GM21529 (cell line): ENCODE measurements around the gene DPPA4.

Experiments used
- ATAC-seq: cut with Tn5 transposase; IDR thresholded peaks from one replicate; pipeline ENCODE4 v1.9.1; 2021; ENCODE audit not compliant: unreplicated experiment

DPPA4 gene

DNA sequence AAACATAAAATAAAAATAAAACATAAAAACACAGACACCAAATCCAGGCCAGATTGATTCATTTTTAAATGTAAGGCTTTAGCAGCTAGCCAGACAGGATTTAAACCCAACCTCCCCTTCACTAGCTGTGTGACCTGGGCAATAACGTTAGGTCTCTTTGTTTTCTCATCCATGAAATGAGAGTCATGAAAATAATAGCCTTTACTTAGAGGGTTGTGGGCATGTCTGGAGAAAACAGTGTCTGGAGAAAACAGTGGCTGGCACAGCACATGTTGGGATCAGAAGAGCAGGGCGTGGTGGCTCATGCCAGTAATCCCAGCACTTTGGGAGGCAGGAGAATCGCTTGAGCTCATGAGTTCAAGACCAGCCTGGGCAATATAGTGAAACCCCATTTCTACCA, 1.9 kb upstream of the DPPA4 start:
- ATAC-seq, result no peak

DNA sequence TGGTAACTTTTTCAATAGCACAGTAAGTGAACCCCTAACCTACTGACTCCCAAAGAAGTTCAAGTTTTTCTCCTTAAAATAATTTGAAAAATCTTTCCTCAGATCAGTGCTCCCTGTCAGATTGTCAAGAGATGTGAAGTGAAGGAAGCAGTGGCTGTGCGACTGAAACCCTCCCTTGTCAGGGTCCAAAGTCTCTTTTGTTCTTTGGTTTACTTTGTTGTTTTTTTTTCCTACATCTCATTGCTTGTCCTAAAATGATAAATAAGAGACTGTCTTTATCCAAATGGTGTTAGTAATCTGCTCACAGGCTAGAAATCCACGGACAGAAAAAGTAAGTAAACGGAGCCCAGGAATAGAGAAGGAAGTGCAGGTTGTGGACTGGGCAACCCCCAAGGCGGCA, 976 bp upstream of the DPPA4 start:
- no peak for ATAC-seq

DNA sequence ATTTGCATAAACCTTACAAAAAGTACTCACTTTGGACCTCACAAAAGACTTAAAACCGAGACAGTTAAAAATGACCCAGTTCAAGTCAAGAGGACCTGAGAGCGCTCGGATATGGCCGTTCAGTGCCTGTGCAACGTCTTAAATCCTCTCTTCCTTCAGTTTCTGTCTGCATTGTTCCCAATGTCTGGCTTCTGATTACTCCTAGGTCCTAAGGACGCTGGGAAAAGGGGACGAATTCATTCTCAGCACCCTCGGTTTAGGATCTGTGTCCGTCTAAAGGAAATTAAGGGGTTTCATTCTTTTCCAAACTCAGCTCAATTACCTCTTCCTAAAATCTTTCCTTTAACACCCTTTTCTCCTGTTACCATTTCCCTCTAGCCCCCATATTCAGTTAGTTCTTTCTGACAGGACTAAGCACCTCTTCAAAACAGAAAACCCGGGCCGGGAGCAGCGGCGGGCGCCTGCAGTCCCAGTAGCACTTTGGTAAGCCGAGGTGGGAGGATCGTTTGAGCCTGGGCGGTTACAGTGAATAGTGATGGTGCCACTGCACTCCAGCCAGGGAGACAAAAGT, 970 bp downstream of the DPPA4 start:
- no peak for ATAC-seq

DNA sequence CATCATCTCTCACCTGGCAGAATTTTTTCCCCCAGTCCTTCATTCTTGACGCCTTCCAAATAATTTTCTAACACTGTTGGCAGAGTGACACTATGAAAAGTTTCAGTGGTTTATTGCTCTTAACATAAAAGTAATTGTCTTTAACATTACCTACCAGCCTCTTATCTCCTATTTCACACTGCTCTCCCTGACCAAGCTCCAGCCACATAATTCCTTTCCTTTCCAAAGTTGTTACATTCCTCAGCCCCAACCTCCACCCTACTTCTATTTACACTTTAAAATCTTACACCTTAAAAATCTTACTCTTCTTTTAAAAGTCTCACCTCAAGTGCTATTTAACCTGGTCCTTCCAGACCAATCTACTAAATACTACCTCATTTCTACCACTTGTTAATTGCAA, 2.8 kb downstream of the DPPA4 start:
- ATAC-seq, result no peak

DNA sequence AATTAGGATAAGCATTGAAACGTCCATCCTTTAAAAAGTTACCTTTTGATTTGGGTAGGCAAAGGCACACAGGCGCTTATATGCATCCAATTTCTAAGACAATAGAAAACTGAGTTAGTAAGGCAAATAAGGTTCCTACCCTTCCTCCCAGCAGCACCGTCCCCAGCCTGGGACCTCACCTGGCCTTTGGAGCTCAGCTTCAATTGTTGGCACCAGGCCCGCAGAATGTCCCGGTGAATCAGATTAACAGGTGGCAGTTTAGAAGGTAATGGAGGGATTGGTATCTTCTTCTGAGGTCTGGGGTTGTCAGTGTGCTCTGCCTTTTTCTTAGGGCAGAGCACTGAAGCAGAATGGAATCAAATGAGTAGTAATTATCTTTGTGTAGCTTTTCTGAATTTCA, 5.7 kb downstream of the DPPA4 start:
- no peak for ATAC-seq

DNA sequence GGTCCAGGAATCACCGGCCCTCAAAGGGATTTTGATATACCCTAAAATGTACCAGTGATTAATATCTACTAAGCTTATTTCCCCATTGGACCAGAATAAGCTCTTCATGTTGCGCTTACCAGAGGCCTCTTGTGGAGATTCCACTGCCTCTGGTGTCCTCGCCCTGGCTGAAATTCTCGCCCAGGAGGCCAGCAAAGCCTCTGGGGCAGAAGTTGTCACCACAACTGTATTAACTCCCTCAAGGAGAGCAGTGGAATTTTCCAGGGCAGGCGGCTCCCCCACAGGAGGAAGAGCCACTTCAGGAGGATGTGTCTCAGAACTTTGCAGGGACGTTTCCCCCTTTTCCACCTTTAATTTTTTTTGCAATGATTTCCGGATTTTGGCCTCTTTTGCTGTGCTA, 6.9 kb downstream of the DPPA4 start:
- ATAC-seq, result no peak

DNA sequence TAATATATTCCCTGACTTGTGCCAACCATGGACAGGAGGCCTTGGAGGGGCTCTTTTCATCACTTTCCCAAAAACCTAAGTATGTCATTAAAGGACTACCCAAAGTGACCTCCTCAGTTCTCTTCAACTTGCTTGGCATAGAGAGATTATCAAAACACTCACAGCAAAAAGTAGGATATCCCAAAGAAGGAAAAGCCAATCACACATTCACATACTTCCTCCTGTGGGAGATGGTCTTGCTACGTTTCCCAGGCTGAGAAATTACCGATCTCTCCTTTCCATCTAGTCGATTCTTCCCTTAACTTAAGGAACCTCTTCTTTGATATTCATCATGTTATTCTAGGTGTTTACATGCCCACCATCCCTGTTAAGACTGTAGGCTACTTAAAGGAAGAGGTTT, 9.1 kb downstream of the DPPA4 start:
- no peak for ATAC-seq

DNA sequence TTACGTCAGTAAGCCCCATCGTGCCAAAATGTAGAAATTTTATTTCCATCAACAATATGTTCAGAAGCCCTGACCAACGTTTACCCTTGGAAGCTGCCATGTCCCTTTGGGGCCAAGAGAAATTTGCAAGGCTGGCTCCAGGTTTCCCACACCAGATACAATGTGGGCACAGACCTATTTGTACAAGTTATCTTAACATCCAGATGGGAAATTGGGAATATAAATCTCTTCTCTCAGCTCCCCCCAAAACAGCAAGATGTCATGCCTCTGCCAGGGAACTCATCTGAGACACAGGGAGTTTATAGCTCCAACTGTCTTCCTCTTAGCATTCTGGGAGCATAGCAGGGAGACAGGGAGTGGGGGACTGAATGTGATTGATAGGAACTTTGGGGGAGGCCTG, 11.7 kb downstream of the DPPA4 start:
- ATAC-seq, result no peak

DNA sequence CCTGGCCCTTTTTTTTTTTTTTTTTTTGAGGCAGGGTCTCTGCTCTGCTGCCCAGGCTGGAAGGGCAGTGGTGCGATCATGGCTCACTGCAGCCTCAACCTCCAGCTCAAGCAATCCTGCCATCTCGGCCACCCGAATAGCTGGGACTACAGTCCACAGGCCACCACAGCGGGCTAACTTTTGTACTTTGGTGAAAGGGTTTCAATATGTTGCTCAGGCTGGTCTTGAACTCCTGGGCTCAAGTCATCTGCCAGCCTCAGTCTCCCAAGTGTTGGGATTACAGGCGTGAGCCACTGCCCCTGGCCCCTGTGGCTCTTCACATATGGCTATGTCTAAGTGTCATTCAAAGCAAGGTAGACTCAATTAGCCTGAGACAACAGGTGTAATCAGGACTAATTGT, 12.2 kb downstream of the DPPA4 start:
- ATAC-seq, result no peak

DNA sequence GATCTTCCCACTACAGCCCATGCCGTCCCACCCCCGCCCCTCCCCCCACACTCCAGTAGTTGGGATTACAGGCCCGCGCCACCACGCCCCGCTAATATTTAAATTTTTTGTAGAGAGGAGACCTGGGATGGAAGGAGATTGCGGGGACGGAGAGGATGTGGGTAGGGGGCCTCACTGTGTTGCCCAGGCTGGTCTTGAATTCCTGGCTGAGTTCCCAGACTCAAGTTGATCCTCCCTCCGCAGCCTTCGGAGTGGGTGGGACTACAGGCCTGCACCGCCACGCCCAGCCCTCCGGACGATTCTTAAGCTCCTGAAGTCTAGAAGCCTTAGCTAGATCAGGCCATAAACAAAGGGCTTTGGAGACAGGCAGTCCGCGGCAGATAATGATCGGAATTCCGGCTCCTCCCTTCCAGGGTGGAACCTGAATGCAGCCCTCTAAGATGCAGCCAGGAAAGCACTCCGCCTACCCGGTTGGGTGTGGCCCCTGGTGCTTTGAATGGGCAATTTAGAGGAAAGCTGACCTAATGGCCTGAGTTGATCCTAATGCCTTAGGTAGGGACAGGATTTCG, 21.1 kb downstream of the DPPA4 start, which contains the start of gene DPPA2:
TSS of gene DPPA2 (minus strand) at position 356 of the 569 bp plus-strand sequence. CDS start 1,975 bp downstream, outside the sequence.
- ATAC-seq, result no peak

DNA sequence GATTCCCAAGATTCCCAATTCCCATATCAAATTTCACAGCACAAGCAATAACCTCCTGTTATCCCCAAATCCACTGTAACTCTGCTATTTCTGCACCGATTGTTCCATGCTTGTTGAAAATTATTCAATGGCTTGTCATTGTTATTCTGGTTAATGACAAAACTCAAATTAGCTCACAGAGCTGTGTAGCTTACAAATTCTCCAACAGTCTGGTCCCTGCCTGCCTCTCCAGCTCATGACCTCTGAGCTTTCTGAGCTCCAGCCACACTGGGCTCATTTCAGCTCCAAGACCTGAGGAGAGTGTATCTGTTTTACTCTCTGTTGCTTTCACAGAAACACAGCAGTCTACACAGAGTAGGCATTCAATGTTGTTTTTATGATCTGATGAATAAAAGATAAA, 24.3 kb downstream of the DPPA4 start:
- no peak for ATAC-seq

DNA sequence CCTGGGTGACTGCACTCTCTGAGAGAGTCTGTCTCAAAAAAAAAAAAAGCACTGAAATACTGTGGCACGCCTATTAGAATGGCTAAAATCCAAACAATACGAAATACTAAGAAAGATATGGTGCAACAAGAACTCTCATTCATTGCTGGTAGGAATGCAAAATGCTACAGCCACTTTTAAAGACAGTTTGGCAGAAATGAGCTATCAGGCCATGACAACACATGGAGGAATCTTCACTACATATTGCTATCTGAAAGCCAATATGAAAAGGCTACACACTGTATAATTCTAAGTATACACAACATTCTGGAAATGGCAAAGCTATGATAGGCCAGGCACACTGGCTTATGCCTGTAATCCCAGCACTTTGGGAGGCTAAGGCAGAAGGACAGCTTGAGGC, 39.9 kb downstream of the DPPA4 start:
- no peak for ATAC-seq

DNA sequence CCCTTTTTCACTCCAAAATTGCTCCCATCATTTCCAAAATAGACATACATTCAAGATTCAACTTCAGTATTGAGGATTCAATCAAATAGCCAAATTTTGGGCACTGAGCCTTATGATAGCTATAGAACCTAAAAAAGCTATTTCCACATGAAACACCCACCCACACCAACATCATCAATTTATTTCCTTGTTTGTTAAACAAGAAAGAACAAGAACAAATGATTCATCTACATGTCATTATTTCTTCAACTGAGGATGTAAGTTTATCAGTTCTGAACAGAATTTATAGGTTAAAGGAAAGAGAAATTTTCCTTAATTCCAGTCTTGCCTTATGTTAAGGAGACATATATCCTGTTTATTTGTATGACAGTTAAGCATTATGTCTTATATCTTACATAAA, 53.3 kb downstream of the DPPA4 start:
- no peak for ATAC-seq

DNA sequence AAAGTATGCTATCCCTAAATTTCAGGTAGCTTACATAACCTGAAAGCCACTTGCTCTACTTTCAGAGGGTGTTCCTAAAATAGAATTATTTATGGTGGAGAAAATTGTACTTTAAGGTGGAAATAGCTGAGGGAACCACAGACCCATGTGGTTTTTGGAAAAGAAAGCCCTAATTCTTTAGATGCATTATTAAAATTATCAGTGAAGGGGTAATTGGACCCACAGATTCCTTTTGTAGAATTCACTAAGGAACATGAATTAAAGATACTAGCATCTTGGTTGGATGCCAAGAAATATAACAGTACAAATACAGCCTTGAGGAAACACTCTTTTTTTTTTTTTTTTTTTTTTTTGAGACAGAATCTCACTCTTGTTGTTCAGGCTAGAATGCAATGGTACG, 58.8 kb downstream of the DPPA4 start:
- no peak for ATAC-seq

DNA sequence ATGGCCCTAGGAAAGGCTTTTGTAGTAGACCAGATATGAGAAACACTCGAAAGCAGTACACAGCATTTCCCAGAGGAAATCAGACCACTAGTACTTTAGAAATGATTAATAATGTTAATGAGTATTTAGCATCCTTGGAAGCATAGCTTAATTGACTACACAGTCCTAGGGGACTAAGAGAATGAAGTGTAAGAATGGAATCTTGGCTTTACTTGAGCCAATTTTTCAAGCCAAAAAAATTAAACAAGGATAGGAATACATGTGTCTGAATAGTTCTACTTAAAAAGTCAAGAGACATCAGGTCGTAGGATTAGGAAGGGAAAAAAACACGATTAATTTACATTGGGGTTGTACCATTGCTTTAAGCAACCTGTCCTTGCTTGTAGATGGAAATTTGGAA, 59.2 kb downstream of the DPPA4 start:
- ATAC-seq, result no peak
